HG02840 (cell line): Measurements from ENCODE around the gene ZSCAN18.
"Not testable (repeated sequence)": the region's sequence is repeated elsewhere in the genome, so short reads cannot be mapped to it uniquely, and the experiment has no call there.

ENCODE experiments used
- ATAC-seq: cut with Tn5 transposase; IDR thresholded peaks from one replicate; pipeline ENCODE4 v1.9.1; 2021; ENCODE audit warnings: mild to moderate bottlenecking, moderate library complexity, moderate number of reproducible peaks; ENCODE audit not compliant: unreplicated experiment, low FRiP score

The ZSCAN18 gene, protein sequence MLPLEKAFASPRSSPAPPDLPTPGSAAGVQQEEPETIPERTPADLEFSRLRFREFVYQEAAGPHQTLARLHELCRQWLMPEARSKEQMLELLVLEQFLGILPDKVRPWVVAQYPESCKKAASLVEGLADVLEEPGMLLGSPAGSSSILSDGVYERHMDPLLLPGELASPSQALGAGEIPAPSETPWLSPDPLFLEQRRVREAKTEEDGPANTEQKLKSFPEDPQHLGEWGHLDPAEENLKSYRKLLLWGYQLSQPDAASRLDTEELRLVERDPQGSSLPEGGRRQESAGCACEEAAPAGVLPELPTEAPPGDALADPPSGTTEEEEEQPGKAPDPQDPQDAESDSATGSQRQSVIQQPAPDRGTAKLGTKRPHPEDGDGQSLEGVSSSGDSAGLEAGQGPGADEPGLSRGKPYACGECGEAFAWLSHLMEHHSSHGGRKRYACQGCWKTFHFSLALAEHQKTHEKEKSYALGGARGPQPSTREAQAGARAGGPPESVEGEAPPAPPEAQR

DNA sequence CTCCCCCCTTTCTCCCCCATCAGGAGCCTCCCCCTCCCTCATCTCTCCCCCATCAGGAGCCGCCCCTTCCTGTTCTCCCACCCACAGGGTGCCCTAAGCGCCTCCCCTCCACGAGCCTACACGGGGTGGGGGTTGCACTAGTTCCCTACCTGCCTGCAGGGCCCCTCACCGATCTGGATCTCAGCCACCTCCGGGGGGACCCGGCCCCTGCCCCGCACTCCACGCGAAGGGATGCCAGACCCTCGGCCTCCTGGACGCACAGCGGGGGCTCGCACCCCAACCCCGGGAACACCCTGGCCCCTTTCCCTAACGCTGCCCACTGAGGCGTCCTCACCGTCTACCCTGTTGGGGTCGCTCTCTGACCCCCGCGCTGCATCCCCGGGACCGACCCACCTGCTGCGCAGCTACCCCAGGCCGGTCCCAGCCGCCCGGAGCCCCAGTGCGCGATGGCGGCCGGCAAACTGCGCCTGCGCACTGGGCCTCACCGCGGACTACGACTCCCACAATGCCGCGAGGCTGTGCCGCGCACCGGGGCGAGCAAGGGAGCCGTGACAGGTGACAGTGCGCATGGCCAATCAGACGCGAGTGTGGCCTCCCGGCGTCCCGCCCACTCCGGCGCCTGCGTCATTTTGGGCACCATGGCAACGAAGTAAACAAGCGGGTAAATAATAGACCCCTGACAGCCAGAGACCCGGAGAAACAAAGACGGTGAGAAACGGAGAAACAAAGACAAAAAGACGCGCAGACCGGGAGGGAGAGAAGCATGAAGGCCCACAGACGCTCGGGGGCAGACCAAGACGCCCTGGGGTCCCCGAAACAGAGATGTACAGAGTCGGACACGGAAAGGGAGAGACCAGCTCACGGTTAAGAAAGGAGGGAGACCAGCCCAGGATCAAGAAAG lies at the start of gene ZSCAN18:
Gene ZSCAN18, minus strand, starts transcription at position 451 of the 901 bp plus-strand sequence. CDS start 7,964 bp downstream, outside the sequence.
- ATAC-seq, result no peak

DNA sequence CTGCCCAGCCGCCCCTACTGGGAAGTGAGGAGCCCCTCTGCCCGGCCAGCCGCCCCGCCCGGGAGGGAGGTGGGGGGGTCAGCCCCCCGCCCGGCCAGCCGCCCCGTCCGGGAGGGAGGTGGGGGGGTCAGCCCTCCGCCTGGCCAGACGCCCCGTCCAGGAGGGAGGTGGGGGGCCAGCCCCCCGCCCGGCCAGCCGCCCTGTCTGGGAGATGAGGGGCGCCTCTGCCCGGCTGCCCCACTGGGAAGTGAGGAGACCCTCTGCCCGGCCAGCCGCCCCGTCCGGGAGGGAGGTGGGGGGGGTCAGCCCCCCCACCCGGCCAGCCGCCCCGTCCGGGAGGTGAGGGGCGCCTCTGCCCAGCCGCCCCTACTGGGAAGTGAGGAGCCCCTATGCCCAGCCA lies 49.4 kb upstream of the ZSCAN18 start:
- not testable (repeated sequence) for ATAC-seq

DNA sequence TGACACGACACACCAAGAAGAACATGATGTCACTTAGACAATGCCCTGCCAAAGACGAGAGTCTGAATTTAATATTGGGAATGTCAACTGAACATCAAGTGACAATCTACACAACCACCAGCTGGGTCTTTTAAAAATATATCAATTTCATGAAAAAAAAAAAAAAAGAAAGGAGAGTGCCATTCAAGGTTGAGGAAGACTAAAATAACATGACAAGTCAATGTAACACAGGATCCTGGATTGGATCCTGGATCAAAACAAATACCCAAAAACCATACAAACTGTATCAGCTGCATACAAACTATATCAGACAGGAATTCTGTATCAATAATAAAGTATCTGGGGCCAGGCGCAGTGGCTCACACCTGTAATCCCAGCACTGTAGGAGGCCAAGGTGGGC lies 47.8 kb upstream of the ZSCAN18 start:
- no peak for ATAC-seq

DNA sequence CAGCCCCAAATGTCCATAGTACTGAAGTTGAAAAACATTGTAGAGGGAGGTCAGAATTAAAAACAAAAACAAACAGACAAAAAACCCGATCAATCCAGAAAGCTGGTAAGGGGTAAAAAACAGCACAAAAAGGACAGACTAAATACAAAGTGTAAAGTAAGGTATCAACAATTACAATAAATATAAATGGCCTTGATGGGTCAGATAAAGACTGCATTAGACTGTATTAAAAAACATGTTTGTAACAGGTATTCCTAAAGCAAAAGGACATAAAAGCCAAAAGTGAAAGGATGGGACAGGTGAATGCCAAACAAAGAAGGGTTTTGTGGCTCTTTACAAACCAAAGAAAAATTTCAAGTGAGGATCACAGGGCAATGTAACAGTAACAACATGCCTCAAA lies 36.2 kb upstream of the ZSCAN18 start:
- ATAC-seq, result no peak

DNA sequence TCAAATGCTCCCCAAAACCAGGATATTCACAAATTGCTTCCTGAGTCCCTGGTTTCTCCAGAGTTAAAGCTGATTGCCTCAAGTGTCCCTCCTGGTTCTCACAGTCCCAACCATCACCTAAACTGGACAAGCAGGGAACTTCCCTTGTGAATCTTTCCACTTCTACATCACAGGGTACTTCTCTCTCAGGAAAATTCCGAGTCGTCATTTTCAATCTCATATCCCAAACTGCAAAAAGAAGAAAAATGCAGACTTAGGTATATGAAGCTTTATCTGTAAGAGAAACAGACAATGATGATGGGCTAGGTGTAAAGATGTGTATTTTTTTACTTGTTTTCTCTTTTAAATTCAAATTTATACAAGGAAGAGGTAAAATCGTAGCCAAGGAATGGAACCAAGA lies 31.3 kb upstream of the ZSCAN18 start:
- ATAC-seq, result no peak

DNA sequence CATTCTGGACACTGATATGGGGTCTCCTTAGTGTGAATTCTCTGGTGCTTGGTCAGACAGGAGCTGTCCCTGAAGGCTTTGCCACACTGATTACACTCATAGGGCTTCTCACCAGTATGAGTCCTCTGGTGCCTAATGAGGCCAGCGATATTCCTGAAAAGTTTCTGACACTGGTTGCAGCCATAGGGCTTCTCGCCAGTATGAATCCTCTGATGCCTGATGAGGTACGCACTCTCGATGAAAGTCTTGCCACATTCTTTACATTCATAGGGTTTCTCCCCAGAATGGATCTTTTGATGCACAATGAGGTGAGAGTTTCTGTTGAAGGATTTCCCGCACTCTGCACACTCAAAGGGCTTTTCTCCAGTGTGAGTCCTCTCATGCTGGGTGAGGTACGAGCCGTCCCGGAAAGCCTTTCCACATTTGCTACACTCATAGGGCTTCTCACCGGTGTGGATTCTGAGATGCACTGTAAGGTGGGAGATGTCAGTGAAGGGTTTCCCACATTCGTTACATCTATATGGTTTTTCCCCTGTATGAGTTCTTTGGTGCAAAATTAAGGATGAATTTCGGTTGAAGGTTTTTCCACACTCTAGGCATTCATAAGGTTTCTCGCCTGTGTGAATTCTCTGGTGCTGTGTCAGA lies 30.1 kb upstream of the ZSCAN18 start:
- no peak for ATAC-seq

DNA sequence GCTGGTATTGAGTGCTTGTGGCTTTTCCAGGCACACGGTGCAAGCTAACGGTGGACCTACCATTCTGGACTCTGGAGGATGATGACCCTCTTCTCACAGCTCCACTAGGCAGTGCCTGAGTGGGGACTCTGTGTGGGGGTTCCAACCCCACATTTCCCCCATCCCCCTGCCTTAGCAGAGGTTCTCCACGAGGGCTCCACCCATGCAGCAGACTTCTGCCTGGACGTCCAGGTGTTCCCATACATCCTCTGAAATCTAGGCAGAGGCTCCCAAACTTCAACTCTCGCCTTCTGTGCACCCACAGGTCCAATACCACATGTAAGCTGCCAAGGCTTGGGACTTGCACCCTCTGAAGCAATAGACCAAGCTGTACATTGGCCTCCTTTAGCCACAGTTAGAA lies 25.3 kb upstream of the ZSCAN18 start:
- ATAC-seq, result no peak

DNA sequence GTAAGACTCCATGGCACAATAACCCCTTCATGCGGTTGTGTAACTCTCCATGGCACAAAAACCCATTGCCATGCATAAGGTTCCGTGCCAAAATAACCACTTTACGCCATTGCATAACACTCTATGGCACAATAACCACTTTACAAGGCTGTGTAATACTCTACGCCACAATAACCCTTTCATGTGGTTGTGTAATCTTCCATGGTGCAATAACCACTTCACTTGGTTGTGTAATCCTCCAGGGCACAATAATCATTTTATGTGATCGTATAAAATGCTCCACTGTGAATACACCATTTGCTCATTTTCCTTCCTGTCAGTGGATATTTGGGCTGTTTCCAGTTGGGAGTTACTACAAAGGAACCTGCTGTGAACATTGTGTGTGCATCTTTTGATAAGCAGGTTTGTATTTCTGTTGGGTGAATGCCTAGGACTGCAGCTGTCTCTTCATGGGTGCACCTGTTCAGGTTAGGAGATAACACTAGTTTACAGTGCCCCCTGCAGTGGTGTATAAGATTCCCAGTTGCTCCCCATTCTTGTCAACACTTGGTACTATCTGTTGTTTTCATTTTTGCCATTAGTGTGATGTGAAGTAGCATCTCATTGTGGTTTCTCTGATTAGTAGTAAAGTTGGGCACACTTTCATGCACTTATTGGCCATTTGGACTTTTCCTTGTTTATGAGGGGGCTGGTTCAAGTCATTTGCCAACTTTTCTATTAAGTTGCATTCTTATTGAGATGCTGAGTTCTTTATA lies 21.1 kb upstream of the ZSCAN18 start:
- ATAC-seq, result no peak

DNA sequence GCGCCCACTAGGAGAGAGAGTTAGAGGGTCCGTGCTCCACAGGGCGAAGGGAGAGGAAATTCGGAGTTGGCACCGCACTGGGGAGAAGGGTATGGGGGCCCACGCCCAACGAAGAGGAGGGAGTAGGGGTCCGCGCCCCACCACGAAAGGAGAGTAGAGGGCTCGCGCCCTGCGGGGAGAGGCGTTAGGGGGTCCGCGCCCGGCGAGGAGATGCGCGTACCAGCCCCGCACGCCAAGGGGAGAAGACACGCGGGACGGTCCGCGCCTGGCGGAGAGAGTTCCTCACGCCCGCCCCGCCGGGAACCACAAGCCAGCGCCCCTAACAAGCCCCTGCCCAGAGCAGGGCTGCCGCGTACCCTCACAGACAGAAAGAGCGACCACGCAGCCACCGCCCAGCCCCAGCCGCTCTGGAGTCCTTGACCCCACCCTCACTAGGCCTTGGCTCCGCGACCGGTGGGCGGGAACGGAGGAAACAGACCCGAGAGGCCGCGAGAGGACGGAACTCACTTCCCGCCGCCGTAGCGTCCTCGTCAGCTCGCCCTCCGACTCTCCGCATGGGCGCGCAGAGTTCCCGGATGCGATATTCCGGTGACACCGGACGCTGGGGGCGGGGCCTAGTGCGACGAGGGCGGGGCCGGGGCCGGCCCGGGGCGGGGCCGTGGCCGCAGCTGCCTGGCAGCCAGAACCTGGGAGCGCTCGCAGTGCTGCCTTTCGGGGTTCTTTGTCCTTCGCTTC lies 20.0 kb upstream of the ZSCAN18 start:
- ATAC-seq, result no peak

DNA sequence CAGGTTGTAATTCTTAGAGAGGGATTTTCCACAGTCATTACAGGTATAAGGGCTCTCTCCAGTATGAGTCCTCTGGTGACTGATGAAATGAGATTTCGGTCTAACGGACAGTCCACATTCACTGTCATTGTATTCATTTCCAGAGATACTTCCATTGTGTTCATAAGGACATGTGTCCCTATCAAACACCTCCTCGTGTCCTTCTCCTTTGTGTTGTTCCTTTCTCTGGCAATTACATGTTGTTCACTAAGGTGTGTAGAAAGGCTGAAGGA lies 10.5 kb upstream of the ZSCAN18 start:
- ATAC-seq, result no peak

DNA sequence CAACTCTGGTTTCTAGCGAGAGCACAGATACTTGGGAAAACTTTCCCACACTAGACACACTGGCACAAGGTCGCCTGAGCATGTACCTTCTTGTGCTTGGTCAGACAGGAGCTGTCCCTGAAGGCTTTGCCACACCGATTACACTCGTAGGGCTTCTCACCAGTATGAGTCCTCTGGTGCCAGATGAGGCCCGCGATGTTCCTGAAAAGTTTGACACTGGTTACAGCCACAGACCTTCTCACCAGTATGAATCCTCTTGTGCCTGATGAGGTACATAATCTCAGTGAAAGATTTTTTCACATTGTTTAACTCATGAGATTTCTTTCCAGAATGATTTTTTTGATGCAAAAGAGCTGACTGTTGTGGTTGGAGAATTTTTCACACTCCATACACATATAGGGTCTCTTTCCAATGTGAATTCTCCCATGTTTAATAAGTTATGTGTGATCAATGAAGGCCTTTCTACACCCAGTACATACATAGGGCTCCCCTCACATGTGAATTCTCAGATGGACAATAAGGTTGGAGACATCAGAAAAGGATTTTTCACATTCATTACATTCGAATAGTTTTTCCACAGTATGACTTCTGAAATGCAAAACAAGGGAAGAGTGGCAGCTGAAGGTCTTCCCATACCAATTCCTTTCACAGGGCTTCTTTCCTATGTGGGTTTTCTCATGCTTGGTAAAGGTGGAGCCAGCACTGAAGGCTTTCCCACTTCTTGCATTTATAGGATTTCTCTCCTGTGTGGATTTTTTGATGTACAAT lies 9.9 kb upstream of the ZSCAN18 start:
- ATAC-seq, result no peak

DNA sequence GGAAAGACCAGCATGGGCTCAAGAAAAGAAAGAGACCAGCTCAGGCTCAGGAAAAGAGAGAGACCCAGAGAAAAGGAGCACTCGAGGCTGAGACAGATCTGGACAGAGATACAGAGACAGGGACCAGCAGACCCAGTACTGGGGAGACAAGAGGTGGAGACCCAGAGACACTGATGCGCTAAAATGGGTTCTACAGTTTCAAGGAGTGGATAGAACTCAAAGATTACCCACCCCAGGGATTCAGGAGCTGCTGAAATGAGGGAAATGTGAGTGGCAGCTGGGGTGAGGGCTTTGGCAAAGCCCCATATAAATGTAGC lies 609 bp upstream of the ZSCAN18 start:
- no peak for ATAC-seq

DNA sequence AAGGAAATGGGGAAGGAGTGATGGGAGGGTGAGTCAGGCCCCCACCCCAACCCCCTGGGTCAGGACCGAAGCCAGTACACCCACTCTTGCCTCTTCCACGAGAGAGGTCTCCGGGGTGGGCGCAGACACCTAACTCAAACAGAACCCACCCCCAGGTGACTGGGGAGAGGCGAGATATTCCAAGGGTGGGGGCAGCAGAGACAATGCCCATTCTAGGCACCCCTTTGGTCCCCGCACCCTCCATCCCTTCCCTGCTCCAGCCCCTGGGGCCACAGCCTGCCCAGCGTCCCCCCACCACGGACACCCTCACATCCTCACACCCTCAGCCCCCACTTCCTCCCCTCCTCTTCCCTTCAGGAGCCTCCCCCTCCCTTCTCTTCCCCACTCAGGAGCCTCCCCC lies 682 bp downstream of the ZSCAN18 start:
- ATAC-seq, result no peak

DNA sequence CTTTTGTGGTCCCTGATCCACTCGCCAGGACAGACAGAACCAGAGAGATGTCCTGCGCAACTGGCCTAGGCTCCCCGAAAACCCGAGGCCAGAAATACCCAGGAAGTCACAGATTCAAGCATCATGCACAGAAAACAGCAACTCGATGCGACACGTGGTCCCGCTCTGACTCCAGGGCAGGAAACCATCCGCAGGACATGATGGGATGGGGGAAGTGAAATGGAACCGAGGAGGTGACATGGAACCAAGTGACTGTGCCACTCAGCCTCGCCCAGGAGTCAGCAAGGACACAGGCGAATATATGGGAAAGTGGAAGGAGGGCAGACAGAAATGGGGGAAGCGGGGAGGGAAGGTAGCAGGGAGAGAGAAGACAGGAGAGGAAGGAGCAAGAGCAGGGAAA lies 1.1 kb downstream of the ZSCAN18 start:
- no peak for ATAC-seq

DNA sequence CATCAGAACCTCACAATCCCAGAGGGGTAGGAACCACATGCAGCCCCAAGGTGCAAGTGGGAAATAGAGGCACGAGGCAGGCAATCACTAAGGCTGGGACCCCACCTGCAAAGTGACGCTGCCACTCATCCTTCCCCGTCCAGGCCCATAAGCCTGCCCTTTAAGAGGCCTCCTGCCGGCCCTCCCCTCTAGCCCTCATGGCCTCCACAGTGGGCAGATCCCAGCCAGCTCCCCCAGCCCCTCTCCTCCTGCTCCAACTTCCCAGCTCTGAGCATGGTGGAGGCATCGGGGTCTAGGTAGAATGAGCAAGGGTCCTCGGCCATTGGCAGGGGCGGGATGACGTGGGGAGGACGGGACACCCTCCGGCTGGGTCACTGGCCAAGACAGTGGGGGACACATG lies 2.7 kb downstream of the ZSCAN18 start:
- no peak for ATAC-seq

DNA sequence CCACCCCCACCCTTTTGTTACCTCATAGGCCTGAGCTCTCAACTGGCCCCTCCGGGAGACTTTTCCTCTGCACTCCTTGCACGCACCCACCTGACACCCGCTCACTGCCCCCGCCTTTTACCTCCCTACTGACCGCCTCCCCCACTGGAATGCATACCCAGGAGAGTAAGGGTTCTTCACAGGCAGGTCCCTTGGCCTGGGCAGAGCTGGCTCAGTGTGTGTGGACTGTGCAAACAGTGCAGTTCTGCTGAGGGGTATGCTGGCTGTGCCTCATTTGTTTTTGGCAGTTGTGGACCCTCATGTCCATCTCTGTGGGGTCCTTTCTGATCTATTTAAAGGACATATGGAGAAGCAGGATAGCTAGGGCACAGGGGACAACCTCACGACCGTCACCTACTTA lies 5.0 kb downstream of the ZSCAN18 start:
- no peak for ATAC-seq

DNA sequence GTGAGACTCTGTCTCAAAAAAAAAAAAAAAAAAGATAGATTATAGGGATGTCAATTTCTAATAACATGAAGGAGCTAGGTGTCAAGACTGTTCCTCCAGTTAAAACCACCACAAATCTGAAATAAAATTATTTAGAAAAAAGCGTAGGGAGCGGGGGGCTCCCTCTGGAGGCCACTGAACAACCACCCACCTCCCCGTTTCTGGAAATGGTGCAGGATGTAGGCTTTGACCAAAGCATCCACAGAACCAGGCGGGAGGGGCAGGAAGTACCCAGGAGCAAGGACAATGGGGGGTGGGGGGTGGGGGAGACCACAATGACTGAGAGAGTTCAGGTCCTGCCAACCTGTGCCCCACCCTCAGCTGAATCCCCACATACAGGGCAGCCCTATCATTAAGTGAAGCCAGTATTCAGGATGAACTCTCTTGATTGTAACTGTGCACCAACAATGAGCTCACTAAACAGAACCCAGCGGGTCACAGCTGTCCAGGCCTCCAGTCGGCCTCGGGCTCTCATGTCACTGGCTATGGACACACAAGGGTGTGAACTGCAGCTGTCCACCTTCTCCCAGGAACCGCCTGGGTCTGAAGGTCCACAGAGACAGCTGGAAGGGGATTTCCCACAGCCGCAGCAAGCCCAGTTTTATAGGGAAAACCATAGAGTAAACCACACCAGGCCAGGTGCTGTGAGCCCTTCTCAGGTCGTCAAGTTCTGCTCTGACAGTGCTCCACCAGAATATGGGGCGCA lies 6.6 kb downstream of the ZSCAN18 start:
- ATAC-seq, result no peak

DNA sequence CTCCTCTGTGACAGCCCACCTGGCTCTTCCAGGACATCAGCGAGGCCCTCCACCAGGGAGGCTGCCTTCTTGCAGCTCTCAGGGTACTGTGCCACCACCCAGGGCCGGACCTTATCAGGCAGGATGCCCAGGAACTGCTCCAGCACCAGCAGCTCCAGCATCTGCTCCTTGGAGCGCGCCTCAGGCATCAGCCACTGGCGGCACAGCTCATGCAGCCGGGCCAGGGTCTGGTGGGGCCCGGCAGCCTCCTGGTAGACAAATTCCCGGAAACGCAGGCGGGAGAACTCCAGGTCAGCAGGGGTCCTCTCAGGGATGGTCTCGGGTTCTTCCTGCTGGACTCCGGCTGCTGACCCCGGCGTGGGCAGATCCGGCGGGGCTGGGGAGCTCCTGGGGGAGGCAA lies 8.2 kb downstream of the ZSCAN18 start:
- ATAC-seq, result no peak
